NCI-H2227 treated with DMSO at 0.1 percent for 48 hours (cell line): Measurements from ENCODE around the gene DRC1.

Experiments
- DNase-seq: peaks from one replicate; lab custom pipeline; 2025; lab: John Stamatoyannopoulos, UW

The DRC1 gene

GRCh38 chr2:26477911-26478253 is 76.2 kb downstream of the DRC1 start, which contains the start of gene OTOF:
OTOF (minus strand) TSS chr2:26478124.
- DNase-seq = no peak

GRCh38 chr2:26478366-26478765 is 76.6 kb downstream of the DRC1 start:
- DNase-seq = no peak

- no peak for DNase-seq
Observed at GRCh38 chr2:26479131-26479788, 77.5 kb downstream of the DRC1 start.

- no peak for DNase-seq
Observed at GRCh38 chr2:26479789-26480565, 78.3 kb downstream of the DRC1 start.

GRCh38 chr2:26480566-26481423 is 79.1 kb downstream of the DRC1 start:
- no peak for DNase-seq

- no peak for DNase-seq
Observed at GRCh38 chr2:26481706-26482105, 80.0 kb downstream of the DRC1 start.

GRCh38 chr2:26482211-26483026 is 80.7 kb downstream of the DRC1 start:
- DNase-seq = no peak

- no peak for DNase-seq
Observed at GRCh38 chr2:26483027-26483326, 81.3 kb downstream of the DRC1 start.

GRCh38 chr2:26483516-26483915 is 81.8 kb downstream of the DRC1 start:
- DNase-seq = no peak

GRCh38 chr2:26483957-26484565 is 82.3 kb downstream of the DRC1 start:
- DNase-seq = no peak

GRCh38 chr2:26484579-26484978 is 82.9 kb downstream of the DRC1 start:
- DNase-seq = no peak

GRCh38 chr2:26485099-26485498 is 83.4 kb downstream of the DRC1 start:
- DNase-seq = no peak

- DNase-seq = no peak
Observed at GRCh38 chr2:26485725-26486418, 84.2 kb downstream of the DRC1 start.

- no peak for DNase-seq
Observed at GRCh38 chr2:26486789-26487188, 85.1 kb downstream of the DRC1 start.

GRCh38 chr2:26487192-26487591 is 85.5 kb downstream of the DRC1 start:
- DNase-seq = no peak

GRCh38 chr2:26488463-26489212 is 86.9 kb downstream of the DRC1 start:
- no peak for DNase-seq

GRCh38 chr2:26489213-26489850 is 87.6 kb downstream of the DRC1 start:
- no peak for DNase-seq

- DNase-seq = no peak
Observed at GRCh38 chr2:26491563-26492167, 89.9 kb downstream of the DRC1 start.

GRCh38 chr2:26492749-26493515 is 91.2 kb downstream of the DRC1 start:
- no peak for DNase-seq
